ENCODE data around the gene GPATCH2L. TPM values are rescaled to one million over a fixed set of nuclear protein-coding genes. Genes with fewer than 3 reads are reported as not detected.

Gene GPATCH2L
- total RNA-seq, 4 donors from 2014 or later: 42.3 to 180 (median 60.9) TPM

DNA sequence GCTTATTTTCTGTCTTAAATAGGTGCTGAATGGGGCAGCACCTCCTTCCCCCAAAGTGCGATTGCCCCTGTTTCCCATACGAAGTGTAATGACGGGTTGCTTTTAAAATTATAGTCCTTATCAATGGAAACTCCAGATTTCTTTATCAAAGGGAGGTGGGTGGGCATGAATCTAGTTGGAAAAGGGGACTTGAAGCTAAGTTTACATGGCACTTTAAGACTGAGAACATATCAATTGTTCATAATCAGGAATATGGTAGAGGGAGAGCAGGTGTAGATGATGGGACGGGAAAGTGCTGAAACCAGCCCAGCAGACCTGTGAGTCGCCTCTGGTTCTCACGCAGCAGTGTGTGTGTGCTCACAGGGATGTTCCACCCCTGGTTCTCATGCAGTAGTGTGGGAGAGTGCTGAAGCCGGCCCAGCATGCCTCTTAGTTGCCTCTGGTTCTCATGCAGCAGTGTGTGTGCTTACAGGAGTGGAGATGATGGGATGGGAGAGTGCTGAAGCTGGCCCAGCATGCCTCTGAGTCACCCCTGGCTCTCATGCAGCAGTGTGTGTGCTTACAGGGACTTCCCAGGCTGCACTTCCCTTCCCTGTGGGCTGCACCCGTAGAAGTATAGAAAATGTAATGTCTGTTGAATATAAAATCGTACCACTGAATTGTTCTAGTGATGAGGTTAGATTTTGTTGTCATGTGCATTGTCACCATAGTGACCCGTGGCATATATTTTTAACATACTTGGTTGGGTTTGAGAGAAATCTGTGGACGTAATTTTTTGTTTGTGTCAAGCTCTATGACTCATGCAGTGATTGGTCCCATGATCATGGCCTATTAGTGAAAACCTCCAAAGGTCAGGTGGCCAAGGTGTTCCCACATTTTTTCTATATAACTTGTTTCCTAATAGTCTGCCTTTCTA lies 51.6 kb downstream of the GPATCH2L start:
- Histone ChIP-seq H3K27ac (no peak overlapping the region), H3K36me3 (peaks cover 0 to 19% (median 9%) of the 10 kb centered on the region in 4 donors), H3K9me3 (no peaks in the 10 kb centered on the region), H3K27me3 (no peaks in the 10 kb centered on the region), H3K4me3 (no peak overlapping the region), H3K4me1 (peaks cover 0 to 4% (median 0%) of the 10 kb centered on the region in 4 donors)
- in situ Hi-C loops (cut with MboI; ENCODE audit: low pct_ligation_motif_present in 1 of 4, low pct_unique_long_range_greater_than_20kb in 1 of 4, low sequenced_read_pairs in 3 of 4): no loop called here
- 77 to 85% methylated on average over 4 to 11 of the region's 11 CpGs for WGBS, 2 donors (ENCODE audit: low coverage in 1 of 2)
- intact Hi-C loops (cut with DNase I; ENCODE audit: low total_unique reads): no loop called here
- TF ChIP-seq, protein P1, sequence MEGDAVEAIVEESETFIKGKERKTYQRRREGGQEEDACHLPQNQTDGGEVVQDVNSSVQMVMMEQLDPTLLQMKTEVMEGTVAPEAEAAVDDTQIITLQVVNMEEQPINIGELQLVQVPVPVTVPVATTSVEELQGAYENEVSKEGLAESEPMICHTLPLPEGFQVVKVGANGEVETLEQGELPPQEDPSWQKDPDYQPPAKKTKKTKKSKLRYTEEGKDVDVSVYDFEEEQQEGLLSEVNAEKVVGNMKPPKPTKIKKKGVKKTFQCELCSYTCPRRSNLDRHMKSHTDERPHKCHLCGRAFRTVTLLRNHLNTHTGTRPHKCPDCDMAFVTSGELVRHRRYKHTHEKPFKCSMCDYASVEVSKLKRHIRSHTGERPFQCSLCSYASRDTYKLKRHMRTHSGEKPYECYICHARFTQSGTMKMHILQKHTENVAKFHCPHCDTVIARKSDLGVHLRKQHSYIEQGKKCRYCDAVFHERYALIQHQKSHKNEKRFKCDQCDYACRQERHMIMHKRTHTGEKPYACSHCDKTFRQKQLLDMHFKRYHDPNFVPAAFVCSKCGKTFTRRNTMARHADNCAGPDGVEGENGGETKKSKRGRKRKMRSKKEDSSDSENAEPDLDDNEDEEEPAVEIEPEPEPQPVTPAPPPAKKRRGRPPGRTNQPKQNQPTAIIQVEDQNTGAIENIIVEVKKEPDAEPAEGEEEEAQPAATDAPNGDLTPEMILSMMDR (IDR thresholded peaks at IDR 0.05): no peak
- TF ChIP-seq POLR2AphosphoS5 (IDR thresholded peaks at IDR 0.05) (no peak), POLR2A (IDR thresholded peaks at IDR 0.05) (no peak), EP300 (IDR thresholded peaks at IDR 0.05; ENCODE audit: low read depth) (no peak)
- no peak for DNase-seq

DNA sequence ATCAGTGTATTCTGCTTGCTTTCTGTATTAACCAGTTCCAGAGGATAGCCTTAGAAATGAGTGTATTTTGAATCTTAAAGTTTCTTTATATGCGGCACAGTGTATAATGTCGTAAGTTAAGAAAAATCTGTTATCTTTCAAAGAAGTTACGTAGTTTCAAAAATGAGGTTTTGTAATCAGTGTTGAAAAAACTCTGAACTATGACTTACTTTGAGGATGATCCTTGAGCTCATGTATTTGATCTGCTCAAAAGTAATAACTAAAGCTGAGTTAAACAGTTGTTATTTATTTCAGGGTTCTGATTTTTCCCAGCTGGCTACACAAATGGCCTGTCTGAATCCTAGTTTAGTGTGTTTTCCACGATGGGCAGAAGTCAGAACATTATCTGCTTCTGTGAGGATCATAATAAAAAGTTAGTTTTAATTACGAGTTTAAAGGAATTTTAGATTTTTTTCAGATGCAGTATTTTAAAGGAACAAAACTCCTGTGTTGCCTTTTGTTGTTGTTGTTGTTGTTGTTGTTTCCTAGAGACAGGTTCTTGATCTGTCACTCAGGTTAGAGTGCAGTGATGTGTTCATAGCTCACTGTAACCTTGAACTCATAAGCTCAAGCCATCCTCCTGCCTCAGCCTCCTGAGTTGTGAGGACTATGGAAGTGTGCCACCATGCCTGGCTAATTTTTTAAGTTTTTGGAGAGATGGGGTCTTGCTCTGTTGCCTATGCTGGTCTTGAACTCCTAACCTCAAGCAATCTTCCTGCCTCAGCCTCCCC lies 52.9 kb downstream of the GPATCH2L start:
- DNase-seq: no peak
- peaks cover 0 to 4% (median 0%) of the 10 kb centered on the region in 4 donors for H3K4me1 ChIP-seq
- no peaks in the 10 kb centered on the region for H3K9me3 ChIP-seq
- intact Hi-C loops (cut with DNase I; ENCODE audit: low total_unique reads) (no loop called here), in situ Hi-C loops (cut with MboI; ENCODE audit: low pct_ligation_motif_present in 1 of 4, low pct_unique_long_range_greater_than_20kb in 1 of 4, low sequenced_read_pairs in 3 of 4) (no loop called here)
- 84 to 87% methylated on average over 5 of the region's 5 CpGs for WGBS, 2 donors (ENCODE audit: low coverage in 1 of 2)
- H3K4me3 ChIP-seq: no peak overlapping the region
- H3K27ac ChIP-seq: no peak overlapping the region
- no peak for TF ChIP-seq POLR2AphosphoS5 (IDR thresholded peaks at IDR 0.05)
- TF ChIP-seq, protein P1 (IDR thresholded peaks at IDR 0.05): no peak
- TF ChIP-seq POLR2A (IDR thresholded peaks at IDR 0.05): no peak
- no peak for TF ChIP-seq EP300 (IDR thresholded peaks at IDR 0.05; ENCODE audit: low read depth)
- H3K36me3 ChIP-seq: peaks cover 0 to 12% (median 5%) of the 10 kb centered on the region in 4 donors
- no peaks in the 10 kb centered on the region for H3K27me3 ChIP-seq

DNA sequence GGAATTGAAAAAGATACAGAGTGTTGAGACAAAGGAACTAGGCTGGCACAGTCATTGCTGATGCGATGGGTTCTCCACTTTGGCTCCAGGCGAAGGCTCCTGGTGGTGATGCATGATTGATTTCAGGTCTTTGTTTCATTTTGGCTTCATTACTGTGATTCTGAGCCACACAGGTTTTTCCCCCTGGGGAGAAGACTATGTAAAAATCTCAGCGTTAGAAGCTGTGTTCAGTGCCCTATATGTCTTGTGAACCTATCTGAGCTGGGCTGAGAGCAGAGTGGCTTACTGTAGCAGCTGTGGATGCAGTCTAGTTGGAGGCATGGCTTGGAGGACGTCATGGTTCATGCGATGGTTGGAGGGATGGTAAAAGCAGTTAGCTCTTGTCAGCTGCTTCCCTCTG lies 54.0 kb downstream of the GPATCH2L start:
- Histone ChIP-seq H3K36me3 (peaks cover 0 to 11% (median 5%) of the 10 kb centered on the region in 4 donors), H3K27me3 (no peaks in the 10 kb centered on the region), H3K4me1 (peaks cover 0 to 4% (median 0%) of the 10 kb centered on the region in 4 donors), H3K9me3 (no peaks in the 10 kb centered on the region), H3K27ac (no peak overlapping the region), H3K4me3 (no peak overlapping the region)
- no peak for DNase-seq
- 92% methylated on average over 5 of the region's 5 CpGs; no CpG with 5 or more reads in 1 of the 2 donors for WGBS, 2 donors (ENCODE audit: low coverage in 1 of 2)
- in situ Hi-C loops (cut with MboI; ENCODE audit: low pct_ligation_motif_present in 1 of 4, low pct_unique_long_range_greater_than_20kb in 1 of 4, low sequenced_read_pairs in 3 of 4): no loop called here
- intact Hi-C loops (cut with DNase I; ENCODE audit: low total_unique reads): no loop called here
- no peak for TF ChIP-seq EP300 (IDR thresholded peaks at IDR 0.05; ENCODE audit: low read depth)
- TF ChIP-seq, protein P1 (IDR thresholded peaks at IDR 0.05): no peak
- TF ChIP-seq POLR2AphosphoS5 (IDR thresholded peaks at IDR 0.05): no peak
- no peak for TF ChIP-seq POLR2A (IDR thresholded peaks at IDR 0.05)

DNA sequence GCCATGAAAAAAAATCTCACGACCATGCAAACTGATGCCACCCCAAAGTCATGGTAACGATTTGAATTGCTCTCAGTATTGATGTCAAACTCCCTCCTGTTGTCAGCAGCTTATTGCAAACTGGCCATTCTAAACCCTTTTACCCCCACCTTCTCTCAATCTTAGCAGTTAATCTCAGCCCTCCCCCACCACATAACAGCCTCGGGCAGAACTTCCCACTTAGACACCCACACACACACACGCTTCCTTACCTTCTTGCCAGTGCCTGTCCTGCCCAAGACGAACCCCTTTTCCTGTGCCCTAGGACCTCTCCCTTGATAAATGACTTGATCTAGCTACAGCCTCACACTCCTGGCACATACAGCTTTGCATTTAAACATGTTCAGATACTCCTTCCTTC lies 56.6 kb downstream of the GPATCH2L start:
- in situ Hi-C loops (cut with MboI; ENCODE audit: low pct_ligation_motif_present in 1 of 4, low pct_unique_long_range_greater_than_20kb in 1 of 4, low sequenced_read_pairs in 3 of 4) (no loop called here), intact Hi-C loops (cut with DNase I; ENCODE audit: low total_unique reads) (no loop called here)
- 49 to 58% methylated on average over 3 to 5 of the region's 5 CpGs for WGBS, 2 donors (ENCODE audit: low coverage in 1 of 2)
- Histone ChIP-seq H3K4me3 (no peak overlapping the region), H3K4me1 (peaks cover 0 to under 1% (median 0%) of the 10 kb centered on the region in 4 donors), H3K27ac (no peak overlapping the region), H3K27me3 (no peaks in the 10 kb centered on the region), H3K9me3 (peaks cover 0 to under 1% of the 10 kb centered on the region in 2 donors), H3K36me3 (peaks cover 0 to 3% (median 0%) of the 10 kb centered on the region in 4 donors)
- no peak for TF ChIP-seq POLR2A (IDR thresholded peaks at IDR 0.05)
- TF ChIP-seq, protein P1 (IDR thresholded peaks at IDR 0.05): no peak
- TF ChIP-seq EP300 (IDR thresholded peaks at IDR 0.05; ENCODE audit: low read depth): no peak
- TF ChIP-seq POLR2AphosphoS5 (IDR thresholded peaks at IDR 0.05): no peak
- DNase-seq: no peak
